DOHH2 (cell line): ENCODE data around the gene INPP5B.
A peak's percentile ranks its signal among the peaks of the same experiment; 100 is the strongest.
"Not testable (repeated sequence)": the region's sequence is repeated elsewhere in the genome, so short reads cannot be mapped to it uniquely, and the experiment has no call there.

ENCODE experiments used
- H3F3A ChIP-seq: fragments of 200-600 bp; sonication (generic), shearing (Covaris generic); 2 replicates; pipeline ENCODE4 v1.6.0; 2016; ENCODE audit warnings: antibody characterized with exemption, mild to moderate bottlenecking; ENCODE audit not compliant: control insufficient read depth, insufficient read depth
- H3K27ac ChIP-seq: fragments of 200-600 bp; sonication (generic); 2 replicates; pipeline ENCODE4 v1.5.1; 2014; ENCODE audit warnings: low read depth, mild to moderate bottlenecking, low read length, moderate library complexity
- H3K27me3 ChIP-seq: fragments of 200-600 bp; sonication (generic); 2 replicates; pipeline ENCODE4 v1.6.1; 2014; ENCODE audit warnings: mild to moderate bottlenecking, low read length, mixed read lengths; ENCODE audit not compliant: control insufficient read depth
- H3K36me3 ChIP-seq: fragments of 200-600 bp; sonication (generic); 2 replicates; pipeline ENCODE4 v1.6.1; 2014; ENCODE audit warnings: mild to moderate bottlenecking, low read length, moderate library complexity, mixed read lengths; ENCODE audit not compliant: control insufficient read depth
- H3K4me1 ChIP-seq: fragments of 200-600 bp; sonication (generic); 2 replicates; pipeline ENCODE4 v1.6.1; 2014; ENCODE audit warnings: mild to moderate bottlenecking, low read length, mixed read lengths; ENCODE audit not compliant: control insufficient read depth
- H3K4me2 ChIP-seq: fragments of 200-600 bp; sonication (generic); 2 replicates; pipeline ENCODE4 v1.6.0; 2014; ENCODE audit warnings: mild to moderate bottlenecking, low read length, moderate library complexity
- H3K4me3 ChIP-seq: fragments of 200-600 bp; sonication (generic); 2 replicates; pipeline ENCODE4 v1.5.1; 2014; ENCODE audit warnings: mild to moderate bottlenecking, low read length, mixed read lengths
- H3K79me2 ChIP-seq: fragments of 200-600 bp; sonication (generic); 2 replicates; pipeline ENCODE4 v1.6.1; 2014; ENCODE audit warnings: mild to moderate bottlenecking, low read length, mixed read lengths; ENCODE audit not compliant: control insufficient read depth
- H3K9me2 ChIP-seq: fragments of 200-600 bp; sonication (generic); replicated peaks from 2 replicates; pipeline ENCODE4 v1.6.1; 2014; ENCODE audit warnings: mild to moderate bottlenecking, low read length, mixed read lengths; ENCODE audit not compliant: control insufficient read depth
- H3K9me3 ChIP-seq: fragments of 200-600 bp; sonication (generic); 2 replicates; pipeline ENCODE4 v1.6.1; 2014; ENCODE audit warnings: antibody characterized with exemption, low read length, mixed read lengths; ENCODE audit not compliant: control insufficient read depth, insufficient read depth
- H4K20me1 ChIP-seq: fragments of 200-600 bp; sonication (generic); 2 replicates; pipeline ENCODE4 v1.6.0; 2014; ENCODE audit warnings: low read depth, mild to moderate bottlenecking, antibody characterized with exemption, low read length, moderate library complexity; ENCODE audit not compliant: control insufficient read depth, insufficient read depth
- EZH2phosphoT487 ChIP-seq: fragments of 200-600 bp; sonication (generic); IDR thresholded peaks from 2 replicates; pipeline ENCODE4 v1.6.1; 2017; ENCODE audit warnings: borderline replicate concordance, mild to moderate bottlenecking, antibody characterized with exemption, low read length, moderate library complexity, mixed read lengths
- TF ChIP-seq, protein P1 (sequence below): fragments of 200-600 bp; sonication (generic); IDR thresholded peaks from one replicate; pipeline ENCODE4 v1.5.1; 2014; ENCODE audit warnings: antibody characterized with exemption, mild to moderate bottlenecking, low read depth, low read length; ENCODE audit not compliant: poor library complexity, severe bottlenecking

The INPP5B gene

GRCh38 chr1:37944816-37945215 is 2.0 kb downstream of the INPP5B start:
- Histone ChIP-seq H4K20me1 (no peaks in the 10 kb centered on the region), H3F3A (no peaks in the 10 kb centered on the region), H3K27ac (no peak overlapping the region), H3K79me2 (0 out of 2 replicates have a peak, but pooled peaks cover 6% of the 10 kb centered on the region), H3K9me2 (no peaks in the 10 kb centered on the region), H3K4me2 (no peak overlapping the region), H3K27me3 (no peaks in the 10 kb centered on the region), H3K4me3 (no peak overlapping the region), H3K9me3 (no peaks in the 10 kb centered on the region), H3K4me1 (peaks cover 39% of the 10 kb centered on the region), H3K36me3 (peaks cover 8% of the 10 kb centered on the region)
- TF ChIP-seq, protein P1, sequence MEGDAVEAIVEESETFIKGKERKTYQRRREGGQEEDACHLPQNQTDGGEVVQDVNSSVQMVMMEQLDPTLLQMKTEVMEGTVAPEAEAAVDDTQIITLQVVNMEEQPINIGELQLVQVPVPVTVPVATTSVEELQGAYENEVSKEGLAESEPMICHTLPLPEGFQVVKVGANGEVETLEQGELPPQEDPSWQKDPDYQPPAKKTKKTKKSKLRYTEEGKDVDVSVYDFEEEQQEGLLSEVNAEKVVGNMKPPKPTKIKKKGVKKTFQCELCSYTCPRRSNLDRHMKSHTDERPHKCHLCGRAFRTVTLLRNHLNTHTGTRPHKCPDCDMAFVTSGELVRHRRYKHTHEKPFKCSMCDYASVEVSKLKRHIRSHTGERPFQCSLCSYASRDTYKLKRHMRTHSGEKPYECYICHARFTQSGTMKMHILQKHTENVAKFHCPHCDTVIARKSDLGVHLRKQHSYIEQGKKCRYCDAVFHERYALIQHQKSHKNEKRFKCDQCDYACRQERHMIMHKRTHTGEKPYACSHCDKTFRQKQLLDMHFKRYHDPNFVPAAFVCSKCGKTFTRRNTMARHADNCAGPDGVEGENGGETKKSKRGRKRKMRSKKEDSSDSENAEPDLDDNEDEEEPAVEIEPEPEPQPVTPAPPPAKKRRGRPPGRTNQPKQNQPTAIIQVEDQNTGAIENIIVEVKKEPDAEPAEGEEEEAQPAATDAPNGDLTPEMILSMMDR, result no peak

GRCh38 chr1:37944086-37944763 is 2.6 kb downstream of the INPP5B start:
- H3K79me2 ChIP-seq, result 0 out of 2 replicates have a peak, but pooled peaks cover 6% of the 10 kb centered on the region
- no peaks in the 10 kb centered on the region for H4K20me1 ChIP-seq
- H3K4me2 ChIP-seq, result no peak overlapping the region
- H3F3A ChIP-seq, result no peaks in the 10 kb centered on the region
- H3K4me3 ChIP-seq, result no peak overlapping the region
- no peak overlapping the region for H3K27ac ChIP-seq
- peaks cover 42% of the 10 kb centered on the region for H3K4me1 ChIP-seq
- H3K36me3 ChIP-seq, result peaks cover 8% of the 10 kb centered on the region
- no peaks in the 10 kb centered on the region for H3K9me3 ChIP-seq
- TF ChIP-seq, protein P1, result no peak
- TF ChIP-seq EZH2phosphoT487, result no peak
- no peaks in the 10 kb centered on the region for H3K9me2 ChIP-seq
- H3K27me3 ChIP-seq, result no peaks in the 10 kb centered on the region

DNA sequence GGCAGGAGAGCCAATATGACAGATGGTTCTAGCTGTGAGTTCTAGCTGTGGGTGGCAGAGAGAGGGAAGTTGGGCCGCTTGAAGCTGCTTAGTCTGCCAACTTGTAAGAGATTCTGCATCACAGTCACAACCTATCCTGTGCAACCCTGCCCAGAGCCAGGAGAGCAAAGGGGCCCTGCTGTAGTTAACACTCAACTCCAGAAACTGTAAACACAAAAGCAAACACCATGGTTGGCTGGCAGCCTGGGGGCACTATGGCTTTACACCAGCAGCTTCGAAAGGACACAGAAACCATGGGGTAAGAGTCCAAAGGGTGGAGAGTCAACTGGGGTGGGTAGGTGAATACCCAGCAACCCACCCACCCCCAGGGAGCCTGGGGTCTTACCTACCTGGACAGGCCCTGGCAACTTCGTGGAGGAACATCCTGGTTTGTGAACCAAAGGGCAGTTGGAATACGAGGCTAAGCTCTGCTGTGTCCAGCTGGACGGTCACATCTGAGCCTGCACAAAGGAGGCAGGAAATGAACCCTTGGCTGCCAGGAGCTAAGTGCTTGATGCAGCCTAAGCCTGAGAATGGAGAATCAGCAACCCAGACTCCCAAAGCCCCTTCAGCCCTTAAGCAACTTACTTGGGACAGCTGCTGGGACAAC is 6.4 kb downstream of the INPP5B start:
- Histone ChIP-seq H3F3A (no peaks in the 10 kb centered on the region), H3K9me2 (no peaks in the 10 kb centered on the region), H3K27ac (no peak overlapping the region), H3K4me1 (peaks cover 13% of the 10 kb centered on the region), H3K9me3 (no peaks in the 10 kb centered on the region), H3K79me2 (no peaks in the 10 kb centered on the region), H3K4me3 (no peak overlapping the region), H3K4me2 (peak overlapping the region; percentile 26), H4K20me1 (no peaks in the 10 kb centered on the region), H3K36me3 (peaks cover 7% of the 10 kb centered on the region), H3K27me3 (no peaks in the 10 kb centered on the region)
- no peak for TF ChIP-seq EZH2phosphoT487
- TF ChIP-seq, protein P1, result no peak

GRCh38 chr1:37936760-37937159 is 10.1 kb downstream of the INPP5B start:
- H3K27me3 ChIP-seq, H3K79me2 ChIP-seq, H3K4me2 ChIP-seq, H4K20me1 ChIP-seq, H3K9me3 ChIP-seq, H3K36me3 ChIP-seq, H3F3A ChIP-seq, H3K27ac ChIP-seq, H3K9me2 ChIP-seq, H3K4me3 ChIP-seq: not testable (repeated sequence)
- peaks cover 22% of the 10 kb centered on the region for H3K4me1 ChIP-seq
